Gastroesophageal sphincter (tissue), 3 donors: ENCODE measurements around the gene TRAPPC2L.

Experiments
- EP300 ChIP-seq: sonication (generic); formaldehyde crosslinking; IDR thresholded peaks from one replicate; pipeline ENCODE4 v1.6.1; 2017; ENCODE audit warnings: antibody characterized with exemption, mild to moderate bottlenecking
- POLR2A ChIP-seq, 2 donors: fragments of 450-650 bp; IDR thresholded peaks; one replicate each; pipeline ENCODE4 v1.6.1; 2017; ENCODE audit warnings: antibody characterized with exemption in 2 of 2, mild to moderate bottlenecking in 2 of 2, moderate library complexity in 1 of 2
- POLR2AphosphoS5 ChIP-seq: sonication (generic); formaldehyde crosslinking; IDR thresholded peaks from one replicate; pipeline ENCODE4 v1.6.1; 2017; ENCODE audit warnings: antibody characterized with exemption
- TF ChIP-seq, protein P1 (sequence below), 4 experiments: fragments of 200-600 bp in 2 of 4; fragments of 450-650 bp in 2 of 4; sonication (generic) in 1 of 4; IDR thresholded peaks; one replicate each; pipeline ENCODE4 v1.5.1; 2017 to 2019; ENCODE audit warnings: antibody characterized with exemption in 4 of 4, mild to moderate bottlenecking in 2 of 4, moderate library complexity in 2 of 4

DNA sequence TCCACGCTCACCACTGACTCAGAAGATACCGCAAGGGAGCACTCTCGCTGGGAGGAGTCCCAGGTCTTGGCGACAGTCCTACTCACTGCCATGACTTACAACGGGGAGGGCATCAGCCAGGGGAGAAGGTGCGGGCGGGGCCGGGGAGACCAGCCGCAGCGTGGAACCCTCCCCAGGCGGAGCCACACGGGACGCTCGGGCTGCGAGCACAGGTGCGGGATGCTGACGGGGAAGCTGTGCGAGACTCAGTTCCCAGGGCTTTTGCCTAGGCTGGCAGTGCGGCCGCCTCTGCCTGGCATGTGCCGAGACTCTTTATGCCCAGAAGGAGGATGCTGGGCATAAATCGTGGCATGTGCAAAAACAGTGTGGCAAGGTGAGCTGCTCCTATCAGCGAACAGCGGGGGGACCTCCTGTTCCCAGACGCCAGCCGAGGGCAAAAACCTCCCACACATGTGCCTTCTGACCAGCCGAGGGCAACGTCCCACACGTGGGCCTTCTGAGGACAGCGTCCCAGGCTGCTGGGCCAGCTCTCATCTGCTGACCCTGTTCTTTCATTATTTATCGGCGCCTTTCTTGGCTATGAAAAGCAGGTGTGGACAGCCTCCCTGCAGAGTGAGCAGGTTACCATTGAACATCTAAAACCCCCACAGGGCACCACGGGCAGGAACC is 6.3 kb upstream of the TRAPPC2L start:
- TF ChIP-seq, protein P1, sequence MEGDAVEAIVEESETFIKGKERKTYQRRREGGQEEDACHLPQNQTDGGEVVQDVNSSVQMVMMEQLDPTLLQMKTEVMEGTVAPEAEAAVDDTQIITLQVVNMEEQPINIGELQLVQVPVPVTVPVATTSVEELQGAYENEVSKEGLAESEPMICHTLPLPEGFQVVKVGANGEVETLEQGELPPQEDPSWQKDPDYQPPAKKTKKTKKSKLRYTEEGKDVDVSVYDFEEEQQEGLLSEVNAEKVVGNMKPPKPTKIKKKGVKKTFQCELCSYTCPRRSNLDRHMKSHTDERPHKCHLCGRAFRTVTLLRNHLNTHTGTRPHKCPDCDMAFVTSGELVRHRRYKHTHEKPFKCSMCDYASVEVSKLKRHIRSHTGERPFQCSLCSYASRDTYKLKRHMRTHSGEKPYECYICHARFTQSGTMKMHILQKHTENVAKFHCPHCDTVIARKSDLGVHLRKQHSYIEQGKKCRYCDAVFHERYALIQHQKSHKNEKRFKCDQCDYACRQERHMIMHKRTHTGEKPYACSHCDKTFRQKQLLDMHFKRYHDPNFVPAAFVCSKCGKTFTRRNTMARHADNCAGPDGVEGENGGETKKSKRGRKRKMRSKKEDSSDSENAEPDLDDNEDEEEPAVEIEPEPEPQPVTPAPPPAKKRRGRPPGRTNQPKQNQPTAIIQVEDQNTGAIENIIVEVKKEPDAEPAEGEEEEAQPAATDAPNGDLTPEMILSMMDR (IDR thresholded peaks at IDR 0.05): no peak
- TF ChIP-seq POLR2AphosphoS5 (no peak), EP300 (no peak), POLR2A (IDR thresholded peaks at IDR 0.05) (no peak)
